C4-2B (cell line): Measurements from ENCODE around the gene TMCO4.

Experiments
- ZFX ChIP-seq: fragments of 450-650 bp; IDR thresholded peaks from 2 replicates; pipeline ENCODE4 v1.6.1; 2017
- TF ChIP-seq, protein P1 (sequence below): fragments of 450-650 bp; conservative IDR thresholded peaks from 2 replicates; pipeline ENCODE4 v1.5.1; 2017; ENCODE audit warnings: mild to moderate bottlenecking

DNA sequence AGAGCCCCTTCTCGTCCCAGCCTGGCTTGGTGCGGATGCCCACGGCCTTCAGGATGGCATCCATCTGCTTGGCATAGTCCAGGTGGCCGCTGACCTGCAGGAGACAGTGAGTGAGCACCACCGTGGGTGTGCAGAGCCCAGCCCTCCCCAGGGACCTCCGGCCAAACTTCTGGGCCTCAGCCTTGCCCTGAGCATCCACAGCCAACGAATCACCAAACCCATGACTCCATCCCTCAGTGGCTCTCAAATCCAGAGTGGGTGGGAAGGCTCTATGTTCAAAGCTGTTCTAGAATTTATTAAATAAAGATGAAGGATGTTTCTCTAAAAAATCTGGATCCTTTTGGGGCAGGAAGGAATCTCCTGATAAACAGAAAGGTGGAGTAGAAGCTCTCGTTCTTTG is 116.4 kb downstream of the TMCO4 start:
- TF ChIP-seq, protein P1, sequence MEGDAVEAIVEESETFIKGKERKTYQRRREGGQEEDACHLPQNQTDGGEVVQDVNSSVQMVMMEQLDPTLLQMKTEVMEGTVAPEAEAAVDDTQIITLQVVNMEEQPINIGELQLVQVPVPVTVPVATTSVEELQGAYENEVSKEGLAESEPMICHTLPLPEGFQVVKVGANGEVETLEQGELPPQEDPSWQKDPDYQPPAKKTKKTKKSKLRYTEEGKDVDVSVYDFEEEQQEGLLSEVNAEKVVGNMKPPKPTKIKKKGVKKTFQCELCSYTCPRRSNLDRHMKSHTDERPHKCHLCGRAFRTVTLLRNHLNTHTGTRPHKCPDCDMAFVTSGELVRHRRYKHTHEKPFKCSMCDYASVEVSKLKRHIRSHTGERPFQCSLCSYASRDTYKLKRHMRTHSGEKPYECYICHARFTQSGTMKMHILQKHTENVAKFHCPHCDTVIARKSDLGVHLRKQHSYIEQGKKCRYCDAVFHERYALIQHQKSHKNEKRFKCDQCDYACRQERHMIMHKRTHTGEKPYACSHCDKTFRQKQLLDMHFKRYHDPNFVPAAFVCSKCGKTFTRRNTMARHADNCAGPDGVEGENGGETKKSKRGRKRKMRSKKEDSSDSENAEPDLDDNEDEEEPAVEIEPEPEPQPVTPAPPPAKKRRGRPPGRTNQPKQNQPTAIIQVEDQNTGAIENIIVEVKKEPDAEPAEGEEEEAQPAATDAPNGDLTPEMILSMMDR: no peak
- no peak for TF ChIP-seq ZFX
